GM19240 (cell line): ENCODE results near the gene RHOG.

Experiments
- DNase-seq: peaks from one replicate; pipeline ENCODE4 v3.0.0; 2011; ENCODE audit warnings: low spot score; ENCODE audit not compliant: insufficient read length

The RHOG gene

DNA sequence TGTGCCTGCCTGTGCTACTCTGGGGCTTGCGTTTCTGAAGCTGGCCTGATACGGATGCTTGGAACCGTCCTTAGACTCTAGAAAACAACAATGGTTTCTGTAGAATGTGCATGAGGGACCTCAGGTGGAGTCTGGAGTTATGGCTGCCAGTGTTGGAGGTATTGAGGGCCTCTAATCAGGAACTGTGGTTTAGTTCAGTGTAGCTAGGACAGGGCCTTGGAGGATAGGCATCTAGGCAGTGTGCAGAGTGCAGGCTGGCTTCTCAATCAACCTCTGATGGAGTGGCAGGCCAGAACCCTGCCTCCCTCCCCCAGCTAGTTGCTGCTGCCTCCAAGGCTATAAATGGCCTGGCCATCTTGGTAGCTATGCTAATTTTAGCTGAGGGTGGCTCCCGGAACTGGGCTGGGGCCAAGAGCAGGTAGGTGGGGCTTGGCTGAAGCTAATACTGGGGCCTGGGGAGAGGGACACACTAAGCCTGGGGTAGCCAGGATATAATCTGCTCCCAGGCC, 18.7 kb upstream of the RHOG start:
- no peak for DNase-seq

DNA sequence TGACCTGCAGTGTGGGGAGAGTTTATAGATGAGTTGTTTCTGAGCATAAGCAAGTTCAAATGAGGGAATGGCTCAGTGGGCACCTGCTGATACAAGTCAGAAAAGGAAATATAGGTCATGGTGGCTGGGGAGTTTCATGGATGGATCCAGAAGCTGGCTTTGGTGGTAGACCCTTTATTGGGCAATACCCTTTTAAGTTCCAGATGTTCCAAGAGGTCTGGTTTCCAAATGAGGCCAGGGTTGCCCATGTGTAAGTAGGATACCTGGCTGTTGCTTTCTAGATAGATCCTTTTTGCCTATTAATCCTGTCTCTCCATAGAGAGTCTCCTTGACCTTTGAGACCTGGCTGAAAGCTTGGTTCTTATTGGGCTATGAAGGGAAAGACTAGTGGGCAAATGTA, 16.9 kb upstream of the RHOG start:
- no peak for DNase-seq

DNA sequence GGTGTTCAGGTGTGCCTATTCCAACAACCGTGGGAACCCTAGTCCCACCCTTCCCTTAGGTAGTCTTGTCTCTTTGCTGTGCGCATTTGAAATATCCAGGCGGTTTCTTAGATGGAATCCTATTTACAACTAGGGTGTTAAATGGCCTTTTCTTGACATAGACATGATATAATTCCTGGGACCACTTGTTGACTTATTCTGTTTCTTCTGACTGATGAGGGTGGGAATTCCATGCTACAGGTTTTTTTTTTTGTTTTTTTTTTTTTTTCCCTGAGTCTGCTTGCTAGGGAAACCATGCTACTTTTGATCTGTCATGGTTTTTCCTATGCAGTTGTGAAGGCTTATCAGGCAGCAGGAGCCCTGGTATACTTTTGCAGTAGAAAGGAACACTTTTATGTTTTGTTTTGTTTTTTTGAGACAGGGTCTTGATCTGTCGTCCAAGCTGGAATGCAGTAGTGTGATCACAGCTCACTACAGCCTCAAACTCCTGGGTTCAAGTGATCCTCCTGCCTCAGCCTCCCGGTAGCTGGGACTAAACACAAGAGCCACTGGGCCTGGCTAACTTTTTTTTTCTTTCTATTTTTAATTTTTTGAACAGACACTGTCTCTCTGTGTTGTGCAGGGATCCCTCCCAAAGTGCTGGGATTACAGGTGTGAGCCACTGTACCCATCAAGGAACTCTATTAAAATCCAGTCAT, 16.2 kb upstream of the RHOG start:
- no peak for DNase-seq

DNA sequence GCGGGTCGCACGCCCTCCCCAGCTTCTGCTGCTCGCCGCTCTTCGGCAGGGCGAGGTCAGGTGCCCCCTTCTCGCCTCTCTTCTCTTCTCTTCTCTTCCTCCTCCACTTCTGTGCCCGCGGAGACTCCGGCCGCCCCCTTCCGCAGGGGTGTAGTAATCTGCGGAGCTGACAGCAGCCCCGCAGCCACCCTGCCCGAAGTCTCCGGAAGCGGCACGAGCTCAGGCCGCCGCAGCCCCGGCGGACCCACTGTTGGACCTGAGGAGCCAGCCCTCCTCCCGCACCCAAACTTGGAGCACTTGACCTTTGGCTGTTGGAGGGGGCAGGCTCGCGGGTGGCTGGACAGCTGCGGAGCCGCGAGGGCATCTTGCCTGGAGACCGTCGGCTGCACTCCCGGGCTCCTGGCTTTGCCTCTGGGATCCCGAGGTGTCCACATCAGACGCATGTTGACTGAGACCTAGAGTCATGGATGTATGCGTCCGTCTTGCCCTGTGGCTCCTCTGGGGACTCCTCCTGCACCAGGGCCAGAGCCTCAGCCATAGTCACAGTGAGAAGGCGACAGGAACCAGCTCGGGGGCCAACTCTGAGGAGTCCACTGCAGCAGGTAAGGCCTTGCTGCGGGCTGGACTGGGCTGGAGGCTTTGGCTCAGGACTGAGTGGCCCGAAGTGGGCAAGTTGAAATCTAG, 15.2 kb upstream of the RHOG start:
- no peak for DNase-seq

DNA sequence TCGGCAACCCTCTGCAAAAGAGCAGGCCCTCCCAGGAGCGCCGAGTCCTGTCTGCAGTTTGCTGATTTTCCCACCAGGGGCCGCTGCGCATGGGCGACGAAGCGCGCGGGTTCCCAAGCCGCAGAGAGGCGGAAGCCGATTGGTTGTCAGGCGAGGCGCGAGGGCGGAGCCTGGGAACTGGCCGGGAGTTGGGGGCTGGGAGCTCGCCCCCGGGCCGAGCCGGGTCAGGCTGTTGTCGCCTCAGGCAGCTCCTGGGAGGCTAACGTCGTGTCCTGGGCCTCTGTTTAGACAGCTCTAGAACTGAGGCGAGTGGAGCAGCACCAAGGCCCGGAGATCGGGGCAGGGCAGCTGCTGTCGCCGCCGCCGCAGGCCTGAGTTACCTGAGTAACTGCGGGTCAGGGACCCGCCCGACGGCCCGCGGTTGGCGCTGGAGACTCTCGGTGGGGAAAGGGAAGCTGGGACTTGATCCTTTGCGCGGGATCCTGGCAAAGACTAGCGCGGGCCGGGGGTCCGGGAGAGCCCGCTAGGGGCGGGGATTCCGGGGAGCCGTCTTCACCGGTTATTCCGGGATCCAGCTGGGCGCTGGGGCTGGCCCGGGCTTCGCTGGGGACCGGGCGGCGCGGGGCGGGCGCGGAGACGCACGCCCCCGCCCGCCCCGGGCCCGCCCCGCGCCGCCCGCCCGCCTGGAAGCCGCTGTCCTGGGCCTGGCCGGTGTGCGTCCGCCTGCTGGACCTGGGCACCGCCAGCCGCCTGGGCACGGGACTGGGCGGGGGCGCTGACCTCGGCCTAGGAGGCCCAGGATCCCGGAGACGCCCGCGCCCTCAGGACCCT, 14.4 kb upstream of the RHOG start, which contains the start of gene STIM1:
Gene STIM1, plus strand, starts transcription at position 688 of the 831 bp plus-strand sequence. CDS start 607 bp downstream, outside the sequence.
- peak; percentile 77 for DNase-seq

DNA sequence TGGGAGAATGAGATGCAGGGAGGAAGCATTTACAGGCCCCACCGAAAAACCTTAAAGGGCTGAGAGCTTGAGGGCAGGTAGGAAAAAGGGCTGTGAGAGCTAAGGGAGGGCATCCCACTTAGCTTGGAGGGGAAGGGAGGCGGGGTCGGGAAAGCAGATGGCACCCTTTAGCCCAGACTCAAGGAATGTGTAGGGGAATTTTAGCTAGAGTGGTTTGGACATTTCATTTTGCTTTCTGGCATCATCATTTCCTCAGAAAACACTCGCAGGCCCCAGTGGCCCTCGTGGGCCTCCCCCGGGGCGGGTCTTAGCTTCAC, 13.9 kb upstream of the RHOG start:
- DNase-seq = no peak

DNA sequence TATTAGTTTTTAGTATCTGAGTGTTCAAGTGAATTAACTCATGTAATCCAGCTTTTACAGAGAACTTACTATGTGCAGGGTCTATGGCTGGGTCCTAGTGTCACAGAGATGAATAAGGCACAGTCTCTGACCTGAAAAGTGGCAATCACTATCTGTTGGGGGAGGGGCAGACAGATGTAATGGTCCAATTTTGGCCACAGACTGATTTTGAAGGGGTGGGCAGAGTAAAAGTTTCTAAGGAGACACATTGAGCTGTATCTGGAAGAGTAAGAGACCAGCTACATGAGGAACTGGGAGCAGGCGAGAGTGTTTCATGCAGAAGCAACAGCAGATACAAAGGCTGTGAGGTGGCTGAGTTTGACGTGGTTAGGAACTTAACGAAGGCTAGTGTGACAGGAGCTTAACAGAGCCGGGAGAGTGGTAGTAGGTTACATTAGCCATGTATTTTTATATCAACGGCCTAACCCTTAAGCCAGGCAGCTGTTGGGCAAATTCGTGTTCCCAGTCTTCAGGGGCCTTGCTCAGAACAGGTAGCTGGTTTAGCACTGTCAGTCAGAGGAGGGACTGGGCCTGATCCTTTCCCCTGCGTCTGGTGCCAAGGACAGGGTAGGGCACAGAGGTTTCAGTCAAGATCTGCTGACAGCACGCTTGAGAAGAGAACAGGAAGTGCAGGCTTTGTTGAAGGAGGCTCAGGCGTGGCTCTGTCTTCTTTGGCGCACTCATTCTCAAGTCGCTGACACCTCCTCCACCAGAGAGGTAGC, 13.3 kb upstream of the RHOG start:
- no peak for DNase-seq

DNA sequence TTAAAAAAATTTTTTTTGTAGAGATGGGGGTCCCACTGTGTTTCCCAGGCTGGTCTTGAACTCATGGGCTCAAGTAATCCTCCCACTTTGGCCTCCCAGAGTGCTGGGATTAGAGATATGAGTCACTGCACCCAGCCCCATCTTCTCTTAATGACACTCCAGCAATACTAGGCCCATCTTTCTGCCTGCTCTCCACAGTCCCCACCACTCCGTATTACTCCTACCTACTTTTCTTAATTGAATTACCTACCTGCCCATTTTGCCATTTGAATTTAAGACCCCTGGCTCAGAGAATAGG, 12.7 kb upstream of the RHOG start:
- no peak for DNase-seq

DNA sequence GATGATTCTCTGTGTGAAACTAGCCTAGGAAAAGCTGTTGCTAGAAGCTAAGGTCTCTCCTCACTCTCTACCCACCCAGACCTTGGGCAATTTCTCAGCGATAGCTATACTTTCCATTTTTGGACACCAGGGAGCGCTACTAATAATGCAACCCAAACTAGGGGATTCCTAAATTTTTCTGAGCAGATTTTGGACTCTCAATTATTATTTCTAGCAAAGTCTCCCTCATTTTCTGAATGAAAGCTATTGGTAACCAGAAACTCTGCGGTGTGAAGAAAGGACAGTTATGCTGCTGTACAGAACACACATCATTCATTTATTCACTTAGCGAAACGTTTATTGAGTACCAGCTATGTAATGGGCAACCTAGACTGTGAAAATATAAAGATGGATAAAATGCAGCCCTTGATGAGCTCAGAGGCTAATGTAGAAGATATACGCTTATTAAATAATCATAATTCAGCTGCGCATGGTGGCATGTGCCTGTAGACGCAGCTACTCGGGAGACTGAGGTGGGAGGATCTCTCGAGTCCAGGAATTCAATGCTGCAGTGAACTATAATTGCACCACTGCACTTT, 8.6 kb upstream of the RHOG start:
- DNase-seq = no peak

DNA sequence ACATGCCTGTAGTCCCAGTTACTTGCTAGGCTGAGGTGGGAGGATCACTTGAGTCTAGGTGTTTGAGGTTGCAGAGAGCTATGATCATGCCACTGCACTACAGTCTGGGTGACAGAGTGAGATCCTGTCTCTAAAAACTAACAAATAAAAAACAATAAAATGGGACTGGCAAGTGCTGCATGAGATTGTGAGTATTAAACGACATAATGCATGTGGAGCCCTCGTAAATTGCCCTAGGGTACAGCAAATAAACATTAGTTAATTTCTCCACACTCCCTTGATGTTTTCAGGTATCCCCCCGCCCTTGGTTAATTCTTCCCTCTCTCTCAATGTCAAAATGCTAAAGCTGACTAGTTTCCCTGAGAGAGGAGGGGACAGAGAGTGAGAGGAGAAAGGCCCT, 4.9 kb upstream of the RHOG start:
- no peak for DNase-seq

DNA sequence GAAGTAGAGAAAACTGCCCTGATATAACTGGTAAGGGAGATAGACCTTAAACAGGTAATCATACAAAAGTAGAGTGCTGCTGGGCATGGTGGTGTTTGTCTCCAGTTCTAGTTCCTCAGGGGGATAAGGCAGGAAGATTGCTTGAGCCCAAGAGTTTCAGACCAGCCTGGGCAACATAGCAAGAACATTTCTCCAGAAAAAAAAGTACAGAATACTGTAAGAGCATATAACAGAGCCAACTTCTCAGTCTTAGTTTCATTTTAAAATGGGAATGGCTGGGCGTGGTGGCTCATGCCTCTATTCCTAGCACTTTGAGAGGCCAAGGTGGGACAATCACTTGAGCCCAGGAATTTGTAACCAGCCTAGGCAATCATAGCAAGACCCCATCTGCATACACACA, 4.5 kb upstream of the RHOG start:
- no peak for DNase-seq

DNA sequence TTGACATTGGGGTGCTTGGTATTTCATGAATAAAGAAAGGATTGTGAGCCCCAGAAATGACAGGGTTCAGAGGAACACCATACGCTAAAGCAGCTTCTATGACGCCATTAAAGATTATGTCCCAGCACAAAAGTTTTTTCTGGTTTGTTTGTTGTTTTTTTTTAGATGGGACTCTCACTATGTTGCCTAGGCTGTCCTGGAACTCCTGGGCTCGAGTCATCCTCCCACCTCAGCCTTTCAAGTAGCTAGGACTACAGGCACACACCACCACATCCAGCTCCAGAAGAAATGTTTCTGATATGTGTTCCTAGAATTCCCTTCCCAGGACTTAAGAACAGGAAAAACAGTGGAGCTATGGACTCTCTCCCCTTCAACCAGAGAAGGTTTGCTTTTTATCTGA, 2.6 kb upstream of the RHOG start:
- no peak for DNase-seq

DNA sequence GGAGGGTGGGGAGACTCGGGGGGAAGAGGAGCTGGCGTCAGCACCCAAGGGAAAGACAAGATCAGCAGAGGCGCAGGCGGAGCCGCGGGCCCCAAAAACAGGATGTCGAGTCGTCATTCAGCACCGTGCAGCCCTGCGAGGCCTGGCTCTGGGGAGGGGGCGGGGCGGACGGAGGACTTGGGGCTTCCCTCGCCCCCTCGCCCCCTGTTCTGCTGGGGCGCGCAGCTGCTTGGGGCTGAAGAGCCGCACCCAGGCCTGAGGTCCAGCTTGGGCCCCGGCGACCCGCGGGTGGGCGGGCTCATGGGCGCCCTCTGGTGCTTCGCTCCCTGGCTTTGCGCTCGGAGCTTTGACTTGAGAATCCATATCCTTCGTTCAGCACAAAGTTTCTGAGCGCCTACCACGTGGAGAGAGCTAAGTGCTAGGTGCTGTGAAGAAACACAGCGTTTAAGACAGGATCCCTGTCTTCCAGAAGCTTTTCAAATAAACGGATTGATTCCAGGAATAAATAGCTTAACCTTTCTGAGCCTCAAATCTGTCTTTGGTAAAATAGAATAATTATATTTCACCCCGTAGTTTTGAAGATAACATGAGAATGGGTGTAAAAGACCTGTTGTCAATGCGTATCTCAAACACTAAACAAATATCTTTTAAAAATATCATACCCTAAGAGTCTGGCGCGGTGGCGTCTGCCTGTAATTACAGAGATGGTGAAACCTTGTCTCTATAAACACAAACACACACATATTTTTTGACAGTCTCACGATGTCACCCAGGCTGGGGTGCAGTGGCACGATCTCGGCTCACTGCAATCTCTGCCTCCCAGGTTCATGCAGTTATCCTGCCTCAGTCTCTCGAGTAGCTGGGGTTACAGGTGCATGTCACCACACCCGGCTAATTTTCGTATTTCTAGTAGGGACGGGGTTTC, 929 bp upstream of the RHOG start:
- DNase-seq = no peak

DNA sequence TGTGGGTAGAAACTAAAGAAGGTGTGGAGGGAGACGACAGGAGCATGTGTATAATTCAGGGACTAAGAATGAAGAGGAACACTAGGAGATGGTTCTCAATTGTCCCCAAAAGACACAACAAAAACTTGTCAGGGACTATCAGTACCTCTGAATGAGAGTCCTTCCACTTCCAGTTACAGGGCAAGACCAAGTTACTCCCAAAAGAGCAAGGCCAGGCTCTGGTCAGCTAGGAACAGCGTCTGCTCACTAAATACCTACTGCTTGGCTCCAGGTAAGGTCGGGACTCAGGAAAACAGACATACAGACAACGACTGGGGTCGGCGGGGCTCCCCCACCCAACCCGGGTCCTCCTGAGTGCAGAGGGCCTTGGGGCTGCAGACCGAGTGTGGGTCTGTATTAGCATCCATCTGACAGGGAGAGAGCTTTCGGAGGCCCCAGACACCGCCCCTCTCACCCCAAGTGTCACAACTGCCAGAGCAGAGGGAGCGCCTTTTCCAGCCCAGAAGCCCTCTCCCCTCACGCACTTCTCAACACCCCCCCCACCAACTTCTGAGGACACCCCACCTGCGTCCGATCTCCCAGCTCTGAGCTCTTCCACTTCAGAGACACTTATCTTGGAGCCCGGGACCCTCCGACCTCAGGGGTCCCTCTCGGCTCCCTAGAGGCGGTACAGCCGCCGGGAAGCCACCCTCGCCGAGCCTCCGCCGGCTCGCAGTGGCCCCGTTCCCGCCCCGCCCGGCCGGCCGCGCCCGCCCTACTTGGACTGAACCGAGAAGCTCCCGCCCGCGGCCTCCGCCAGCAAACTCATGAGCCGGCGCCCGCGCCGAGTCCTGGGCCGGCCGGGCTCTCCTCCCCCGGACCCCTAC, 522 bp downstream of the RHOG start:
- no peak for DNase-seq

DNA sequence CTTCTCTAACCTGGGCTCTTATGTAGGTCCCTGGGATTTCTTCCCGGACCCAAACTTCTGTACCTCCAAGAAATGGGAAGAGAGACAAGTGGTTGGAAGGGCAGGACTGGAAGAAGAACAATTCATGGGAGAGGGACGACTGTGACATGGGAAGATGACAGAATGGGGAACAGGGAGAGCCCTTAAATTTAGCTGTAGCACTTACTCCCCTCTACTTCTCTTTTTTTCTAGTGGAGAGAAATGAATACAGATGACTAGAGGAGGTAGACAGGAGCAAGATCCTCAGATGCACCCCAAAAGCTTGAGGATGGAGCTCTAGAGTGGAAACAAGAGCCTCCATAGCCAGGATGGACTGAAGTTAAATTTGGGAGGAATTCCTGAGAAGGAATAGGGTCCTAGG, 2.3 kb downstream of the RHOG start:
- no peak for DNase-seq

DNA sequence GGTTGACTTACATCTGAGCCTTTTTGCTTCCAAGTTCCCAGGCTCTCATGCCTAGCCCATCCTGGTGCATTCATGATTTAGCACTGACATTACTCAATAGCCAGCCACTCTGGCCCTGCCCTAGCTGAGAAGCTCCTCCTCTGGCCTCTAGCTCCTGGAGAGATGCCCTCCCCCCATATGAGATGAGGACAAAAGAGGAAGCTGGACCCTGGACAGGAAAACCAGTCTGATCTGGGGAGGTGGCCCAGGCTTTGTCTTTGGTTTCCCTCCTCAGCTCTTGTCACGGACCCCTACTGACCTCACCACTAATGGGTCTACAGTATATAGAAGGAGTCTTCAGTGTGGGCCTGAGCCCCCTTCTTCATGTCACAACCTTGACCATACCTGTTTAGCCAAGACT, 3.0 kb downstream of the RHOG start:
- no peak for DNase-seq

DNA sequence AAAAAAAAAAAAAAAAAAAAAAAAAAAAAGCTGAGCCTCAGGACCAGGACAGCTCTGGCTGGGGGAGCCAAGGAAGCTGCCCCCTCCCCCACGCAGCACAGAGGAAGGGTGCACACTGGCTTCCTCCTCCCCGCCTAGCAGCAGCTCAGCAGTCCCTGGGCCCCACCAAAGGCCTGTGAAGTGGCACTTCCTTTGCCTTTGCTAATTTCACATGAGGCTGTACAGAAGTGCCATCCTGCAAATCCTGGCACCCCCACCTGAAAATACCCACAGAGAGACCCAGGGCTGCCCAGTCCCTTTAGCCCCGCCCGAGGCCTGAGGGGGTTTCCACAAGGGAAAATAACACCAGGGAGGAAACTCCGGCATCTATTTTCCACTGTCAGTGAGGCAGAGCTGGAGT, 3.9 kb downstream of the RHOG start:
- no peak for DNase-seq

DNA sequence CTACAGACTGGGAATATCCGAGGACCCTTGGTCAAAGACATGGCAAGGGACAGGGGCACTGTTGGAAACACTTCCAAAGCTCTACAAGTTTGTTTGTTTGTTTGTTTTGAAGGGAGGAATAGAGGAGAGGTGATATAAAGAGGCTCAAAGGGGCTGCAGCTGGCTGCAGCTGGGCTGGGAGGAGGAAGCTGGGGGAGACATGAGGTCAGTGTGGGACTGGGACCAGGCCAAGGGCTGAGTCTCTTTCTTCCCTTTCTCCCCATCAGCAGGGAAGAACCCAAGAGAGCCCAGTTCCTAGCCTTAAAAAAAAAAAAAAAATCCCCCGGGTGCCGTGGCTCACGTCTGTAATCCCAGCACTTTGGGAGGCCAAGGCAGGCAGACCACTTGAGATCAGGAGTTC, 5.0 kb downstream of the RHOG start:
- DNase-seq = no peak

DNA sequence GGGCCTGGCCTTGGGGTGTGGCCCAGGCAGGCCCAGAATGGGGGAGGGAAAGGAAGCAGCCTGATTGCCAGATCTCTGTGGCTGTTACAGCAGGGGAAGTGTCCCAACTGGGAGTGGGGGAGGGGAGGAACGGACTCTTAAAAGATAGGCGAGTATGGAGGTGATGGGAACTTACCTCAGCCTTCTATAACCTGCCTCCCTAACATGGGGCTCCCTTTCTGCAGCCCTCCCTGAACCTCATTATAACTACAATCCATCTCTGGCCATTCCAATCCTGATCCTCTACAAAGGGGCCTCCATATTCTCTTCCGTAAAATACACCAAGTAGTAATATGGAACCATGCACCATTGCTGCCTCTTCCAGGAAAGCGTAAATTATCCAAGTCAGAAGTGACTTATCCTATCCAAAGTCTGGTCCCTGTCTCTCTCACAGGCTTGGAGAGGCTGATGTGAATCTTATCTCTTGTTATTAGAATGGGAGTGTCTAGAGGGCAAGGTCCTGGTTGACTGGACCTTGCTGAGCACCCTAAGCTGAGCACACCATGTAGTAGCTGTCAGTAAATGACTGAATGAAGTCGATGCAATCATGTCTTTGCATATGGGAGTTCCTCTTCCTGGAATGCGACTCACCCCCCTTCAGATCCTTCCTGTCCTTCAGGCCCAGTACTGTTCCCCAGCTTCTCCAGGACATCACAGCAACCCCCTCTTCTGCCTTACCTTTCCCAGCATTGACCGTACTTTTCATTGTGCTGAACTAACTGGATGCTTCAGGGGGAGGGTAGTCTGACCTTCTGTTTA, 5.9 kb downstream of the RHOG start:
- no peak for DNase-seq
